VCaP (cell line): ENCODE results near the gene QSOX1.
A peak's percentile ranks its signal among the peaks of the same experiment; 100 is the strongest.

Source experiments
- H3K27ac ChIP-seq: fragments of 450-650 bp; 2 replicates; pipeline ENCODE4 v1.5.1; 2017
- TF ChIP-seq, protein P1 (sequence below): fragments of 450-650 bp; conservative IDR thresholded peaks from 2 replicates; pipeline ENCODE4 v1.5.1; 2017; ENCODE audit warnings: mild to moderate bottlenecking, moderate library complexity

The QSOX1 gene

DNA sequence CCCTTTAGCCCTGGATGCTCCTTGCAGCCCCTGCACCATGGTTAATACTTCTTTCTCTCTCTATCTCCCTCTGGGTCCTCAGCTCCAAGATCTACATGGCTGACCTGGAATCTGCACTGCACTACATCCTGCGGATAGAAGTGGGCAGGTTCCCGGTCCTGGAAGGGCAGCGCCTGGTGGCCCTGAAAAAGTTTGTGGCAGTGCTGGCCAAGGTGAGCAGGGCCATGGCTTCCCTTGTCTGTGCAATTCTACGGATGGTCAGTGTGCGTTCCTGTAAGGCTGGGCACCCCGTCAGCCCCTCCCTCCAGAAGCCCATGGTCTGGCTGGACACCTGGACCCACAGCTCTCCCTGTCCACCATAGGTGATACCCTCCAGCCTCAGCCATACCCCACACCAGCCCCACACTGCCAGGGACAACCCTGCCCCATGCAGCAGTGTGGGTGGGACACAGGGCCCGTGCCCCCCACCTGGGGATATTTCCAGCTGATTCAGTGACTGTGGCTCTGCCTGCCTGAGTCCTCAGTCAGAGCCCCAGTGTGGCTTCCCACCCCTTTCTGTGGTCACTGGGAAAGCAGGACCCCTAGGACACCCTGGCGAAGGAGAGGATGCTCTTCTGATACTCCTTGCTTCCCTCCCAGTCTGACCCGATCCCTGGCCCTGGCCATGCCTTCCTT is 31.4 kb downstream of the QSOX1 start:
- no peak overlapping the region for H3K27ac ChIP-seq
- TF ChIP-seq, protein P1, sequence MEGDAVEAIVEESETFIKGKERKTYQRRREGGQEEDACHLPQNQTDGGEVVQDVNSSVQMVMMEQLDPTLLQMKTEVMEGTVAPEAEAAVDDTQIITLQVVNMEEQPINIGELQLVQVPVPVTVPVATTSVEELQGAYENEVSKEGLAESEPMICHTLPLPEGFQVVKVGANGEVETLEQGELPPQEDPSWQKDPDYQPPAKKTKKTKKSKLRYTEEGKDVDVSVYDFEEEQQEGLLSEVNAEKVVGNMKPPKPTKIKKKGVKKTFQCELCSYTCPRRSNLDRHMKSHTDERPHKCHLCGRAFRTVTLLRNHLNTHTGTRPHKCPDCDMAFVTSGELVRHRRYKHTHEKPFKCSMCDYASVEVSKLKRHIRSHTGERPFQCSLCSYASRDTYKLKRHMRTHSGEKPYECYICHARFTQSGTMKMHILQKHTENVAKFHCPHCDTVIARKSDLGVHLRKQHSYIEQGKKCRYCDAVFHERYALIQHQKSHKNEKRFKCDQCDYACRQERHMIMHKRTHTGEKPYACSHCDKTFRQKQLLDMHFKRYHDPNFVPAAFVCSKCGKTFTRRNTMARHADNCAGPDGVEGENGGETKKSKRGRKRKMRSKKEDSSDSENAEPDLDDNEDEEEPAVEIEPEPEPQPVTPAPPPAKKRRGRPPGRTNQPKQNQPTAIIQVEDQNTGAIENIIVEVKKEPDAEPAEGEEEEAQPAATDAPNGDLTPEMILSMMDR: no peak

DNA sequence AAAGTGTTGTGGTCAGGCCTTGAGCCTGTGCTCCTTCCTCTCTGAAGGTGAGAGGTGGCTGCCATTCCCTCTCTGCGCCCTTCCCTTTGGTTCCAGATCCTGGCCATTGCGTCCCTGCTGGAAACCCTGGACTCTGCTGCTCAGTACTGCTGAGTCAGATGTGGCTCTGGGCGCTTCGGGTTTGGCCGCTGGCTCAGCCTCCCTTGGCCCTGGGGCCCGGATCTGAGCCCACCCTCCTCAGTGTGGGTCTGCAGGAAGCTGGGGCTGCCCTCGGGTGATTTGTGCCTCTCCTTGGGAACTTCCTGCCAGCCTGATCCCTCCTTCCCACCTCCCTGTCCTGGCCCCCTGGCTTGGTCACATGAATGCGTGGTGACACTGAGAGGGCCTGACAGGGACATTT is 32.2 kb downstream of the QSOX1 start:
- TF ChIP-seq, protein P1: no peak
- no peak overlapping the region for H3K27ac ChIP-seq

DNA sequence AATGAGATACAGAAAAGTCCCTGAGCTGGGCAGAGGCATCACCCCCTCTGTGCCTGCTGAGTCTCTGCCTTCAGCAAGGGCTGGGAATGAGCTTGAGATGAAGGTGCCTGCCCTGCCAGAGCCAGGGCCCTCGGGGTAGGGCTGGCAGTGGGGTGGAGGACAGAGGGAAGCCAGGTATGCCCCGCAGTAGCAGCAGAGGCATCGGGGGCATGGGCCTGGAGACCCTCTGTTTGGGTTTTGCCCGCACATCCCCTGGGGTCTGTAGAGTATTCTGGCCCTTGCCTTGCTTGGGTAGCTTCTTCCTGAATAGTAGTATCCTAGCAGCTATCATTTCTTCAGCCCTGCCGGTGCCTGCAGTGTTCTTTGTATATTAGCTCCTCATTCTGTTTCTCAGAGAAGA is 33.0 kb downstream of the QSOX1 start:
- TF ChIP-seq, protein P1: no peak
- H3K27ac ChIP-seq: no peak overlapping the region

DNA sequence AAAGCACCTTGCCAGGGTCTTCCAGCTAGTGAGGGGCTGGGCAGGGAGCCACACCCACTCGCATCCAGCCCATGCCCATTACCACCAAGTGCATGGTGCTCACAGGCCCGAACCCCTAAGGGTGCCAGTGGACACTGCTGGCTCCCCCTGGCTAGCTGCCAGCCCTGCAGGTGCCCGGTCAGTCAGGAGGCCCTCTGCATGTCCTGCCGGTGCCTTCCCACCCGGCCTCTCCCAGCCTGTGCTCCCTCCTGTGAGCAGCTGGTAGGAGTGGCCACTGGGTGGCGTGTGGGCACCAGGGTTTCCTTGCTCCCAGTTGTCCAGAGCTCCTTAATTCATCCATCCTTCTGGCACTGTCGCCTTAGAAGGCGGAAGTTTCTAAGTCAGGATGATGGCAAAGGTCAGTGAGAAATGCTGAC is 33.4 kb downstream of the QSOX1 start:
- H3K27ac ChIP-seq: no peak overlapping the region
- TF ChIP-seq, protein P1: peak; percentile 94

DNA sequence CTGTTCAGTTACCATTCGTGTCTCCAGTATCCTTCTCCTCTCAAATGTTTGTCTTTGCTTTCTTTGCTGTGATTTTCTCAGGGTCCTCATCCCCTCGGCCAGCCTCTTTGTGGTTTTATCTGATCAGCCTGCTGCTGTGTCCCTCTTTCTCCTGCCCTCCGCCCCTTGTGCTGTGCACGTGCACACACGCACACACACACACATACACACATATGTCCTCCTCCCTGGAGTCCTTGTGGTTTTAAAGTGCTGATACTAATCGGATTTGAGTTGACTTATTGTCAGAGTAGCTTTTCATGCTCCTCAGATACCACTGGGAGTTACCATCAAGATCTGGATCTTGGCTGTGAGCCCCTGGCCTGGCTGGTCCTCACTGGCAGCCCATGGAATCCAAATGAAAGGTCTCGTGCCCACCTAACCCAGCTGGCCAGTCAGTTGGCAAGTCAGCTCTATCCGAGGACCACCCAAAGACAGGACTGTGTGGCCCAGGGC is 34.1 kb downstream of the QSOX1 start:
- TF ChIP-seq, protein P1: no peak
- H3K27ac ChIP-seq: no peak overlapping the region

DNA sequence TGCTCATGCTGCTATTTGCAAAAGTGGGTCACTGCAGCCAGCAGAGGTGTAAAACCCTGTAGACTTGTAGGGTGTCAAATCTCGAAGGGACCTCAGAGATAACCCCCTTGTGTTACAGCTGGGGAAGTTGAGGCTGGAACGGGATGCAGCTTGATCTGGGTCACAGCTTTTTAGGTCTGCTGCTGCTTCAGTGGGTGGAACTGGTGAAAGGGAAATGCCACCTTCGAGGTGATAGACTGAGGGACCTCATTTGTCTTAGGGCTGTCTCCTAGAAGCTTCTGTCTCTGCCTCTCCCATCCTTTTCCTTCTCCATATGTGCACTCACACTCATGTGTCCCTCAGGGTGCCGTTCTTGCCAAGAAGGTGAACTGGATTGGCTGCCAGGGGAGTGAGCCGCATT is 35.4 kb downstream of the QSOX1 start:
- TF ChIP-seq, protein P1: no peak
- no peak overlapping the region for H3K27ac ChIP-seq

DNA sequence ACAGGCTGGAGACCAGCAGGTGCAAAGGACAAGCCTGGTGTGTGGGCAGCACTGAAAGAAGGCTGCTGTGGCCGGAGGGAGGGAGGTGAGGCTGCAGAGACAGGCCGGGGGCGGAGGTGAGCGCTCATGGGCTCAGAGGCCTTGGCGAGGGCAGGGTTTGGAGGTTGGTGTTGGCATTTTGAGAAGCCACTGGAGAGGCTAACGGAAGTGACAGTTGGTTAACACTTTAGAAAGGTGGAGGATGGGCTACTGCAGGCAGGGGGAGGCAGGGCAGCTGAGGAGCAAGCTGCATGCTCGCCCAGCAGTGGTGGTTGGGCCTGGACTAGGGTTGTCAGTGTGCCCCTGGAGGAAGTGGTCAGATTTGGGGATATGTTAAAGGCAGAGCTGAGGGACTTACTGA is 37.5 kb downstream of the QSOX1 start:
- H3K27ac ChIP-seq: no peak overlapping the region
- TF ChIP-seq, protein P1: no peak
